Type B pancreatic cell (in vitro differentiated cells): ENCODE measurements around the gene LRRC3. TPM values are rescaled to one million over a fixed set of nuclear protein-coding genes. Genes with fewer than 3 reads are reported as not detected.
"Not testable (repeated sequence)": the region's sequence is repeated elsewhere in the genome, so short reads cannot be mapped to it uniquely, and the experiment has no call there.

Source experiments
- DNase-seq: peaks from one replicate; pipeline ENCODE4 v3.0.0; 2021; ENCODE audit warnings: mixed read lengths; ENCODE audit not compliant: unreplicated experiment; ENCODE audit errors: extremely low spot score
- H3K27ac Mint-ChIP-seq: 2 replicates; pipeline ENCODE4 v1.8.0; 2021; ENCODE audit warnings: mild to moderate bottlenecking, mixed read lengths
- H3K27me3 Mint-ChIP-seq: 2 replicates; pipeline ENCODE4 v1.8.0; 2021; ENCODE audit warnings: mixed read lengths
- H3K36me3 Mint-ChIP-seq: 2 replicates; pipeline ENCODE4 v1.8.0; 2021; ENCODE audit warnings: mixed read lengths
- H3K4me1 Mint-ChIP-seq: one replicate; pipeline ENCODE4 v1.8.0; 2021; ENCODE audit warnings: mixed read lengths; ENCODE audit not compliant: unreplicated experiment
- H3K4me3 Mint-ChIP-seq: 2 replicates; pipeline ENCODE4 v1.8.0; 2021; ENCODE audit warnings: mild to moderate bottlenecking, mixed read lengths
- H3K9me3 Mint-ChIP-seq: 2 replicates; pipeline ENCODE4 v1.8.0; 2021; ENCODE audit warnings: mixed read lengths
- total RNA-seq: library from RNA; stranded (reverse); gene quantifications from 2 replicates; pipeline ENCODE4 v1.2.1, GENCODE V29; 2021; ENCODE audit warnings: low replicate concordance
- TF ChIP-seq, protein P1 (sequence below): fragments of 200-600 bp; sonication (generic); conservative IDR thresholded peaks from 2 replicates; pipeline ENCODE4 v1.5.0; 2021; ENCODE audit warnings: antibody characterized with exemption, mild to moderate bottlenecking

The LRRC3 gene
- total RNA-seq, 1 donor from 2014 or later, result 8.7 TPM

DNA sequence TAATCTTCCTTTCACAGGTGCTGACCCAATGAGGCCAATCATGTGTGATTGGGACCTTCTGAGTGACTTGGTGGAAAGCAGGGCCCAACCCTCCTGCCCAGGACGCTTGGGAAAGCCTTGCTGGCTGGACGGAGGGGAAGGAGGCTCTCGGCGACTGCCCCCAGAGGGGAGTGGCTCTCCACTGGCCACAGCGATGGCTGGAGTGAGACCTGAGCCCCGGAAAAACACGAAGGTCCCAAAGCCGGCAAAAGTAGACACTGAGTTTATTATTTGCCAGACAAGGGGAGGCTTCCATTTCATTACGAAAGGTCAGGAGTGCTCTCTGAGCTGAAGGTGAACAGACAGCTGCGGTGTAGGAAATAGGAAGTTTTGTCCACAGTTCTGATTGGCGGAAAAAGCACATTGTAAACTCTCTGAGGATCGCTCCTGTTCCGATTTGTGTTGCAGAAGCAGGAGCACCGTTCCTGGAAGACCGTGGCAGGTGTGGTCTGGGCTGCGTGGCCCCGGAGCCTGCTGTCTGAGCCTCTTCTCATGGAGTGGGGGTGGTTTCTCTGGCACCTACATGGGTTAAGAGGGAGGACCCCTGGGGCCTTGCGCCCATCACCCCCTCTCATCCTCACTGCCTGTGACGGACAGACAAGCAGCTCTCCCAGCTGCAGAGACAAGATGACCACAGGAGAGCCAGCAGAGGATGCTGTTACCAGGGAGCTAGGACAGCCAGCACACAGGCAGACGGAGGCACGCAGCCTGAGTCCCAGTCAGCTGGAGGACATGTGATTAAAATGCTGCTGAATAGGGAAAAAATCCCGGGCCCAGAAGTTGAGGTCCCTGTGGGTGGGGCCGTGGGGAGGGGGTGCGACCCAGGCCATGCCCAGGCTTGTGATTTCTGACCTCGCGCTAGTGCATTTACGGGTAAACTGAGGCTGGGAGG is 43.2 kb downstream of the LRRC3 start:
- H3K4me1 Mint-ChIP-seq, result peaks cover 10% of the 10 kb centered on the region
- DNase-seq, result no peak
- no peak overlapping the region for H3K4me3 Mint-ChIP-seq
- H3K27me3 Mint-ChIP-seq, result no peaks in the 10 kb centered on the region
- H3K9me3 Mint-ChIP-seq, result no peaks in the 10 kb centered on the region
- peak overlapping the region; percentile 1 for H3K27ac Mint-ChIP-seq
- peaks cover 4% of the 10 kb centered on the region for H3K36me3 Mint-ChIP-seq
- TF ChIP-seq, protein P1, sequence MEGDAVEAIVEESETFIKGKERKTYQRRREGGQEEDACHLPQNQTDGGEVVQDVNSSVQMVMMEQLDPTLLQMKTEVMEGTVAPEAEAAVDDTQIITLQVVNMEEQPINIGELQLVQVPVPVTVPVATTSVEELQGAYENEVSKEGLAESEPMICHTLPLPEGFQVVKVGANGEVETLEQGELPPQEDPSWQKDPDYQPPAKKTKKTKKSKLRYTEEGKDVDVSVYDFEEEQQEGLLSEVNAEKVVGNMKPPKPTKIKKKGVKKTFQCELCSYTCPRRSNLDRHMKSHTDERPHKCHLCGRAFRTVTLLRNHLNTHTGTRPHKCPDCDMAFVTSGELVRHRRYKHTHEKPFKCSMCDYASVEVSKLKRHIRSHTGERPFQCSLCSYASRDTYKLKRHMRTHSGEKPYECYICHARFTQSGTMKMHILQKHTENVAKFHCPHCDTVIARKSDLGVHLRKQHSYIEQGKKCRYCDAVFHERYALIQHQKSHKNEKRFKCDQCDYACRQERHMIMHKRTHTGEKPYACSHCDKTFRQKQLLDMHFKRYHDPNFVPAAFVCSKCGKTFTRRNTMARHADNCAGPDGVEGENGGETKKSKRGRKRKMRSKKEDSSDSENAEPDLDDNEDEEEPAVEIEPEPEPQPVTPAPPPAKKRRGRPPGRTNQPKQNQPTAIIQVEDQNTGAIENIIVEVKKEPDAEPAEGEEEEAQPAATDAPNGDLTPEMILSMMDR, result no peak

DNA sequence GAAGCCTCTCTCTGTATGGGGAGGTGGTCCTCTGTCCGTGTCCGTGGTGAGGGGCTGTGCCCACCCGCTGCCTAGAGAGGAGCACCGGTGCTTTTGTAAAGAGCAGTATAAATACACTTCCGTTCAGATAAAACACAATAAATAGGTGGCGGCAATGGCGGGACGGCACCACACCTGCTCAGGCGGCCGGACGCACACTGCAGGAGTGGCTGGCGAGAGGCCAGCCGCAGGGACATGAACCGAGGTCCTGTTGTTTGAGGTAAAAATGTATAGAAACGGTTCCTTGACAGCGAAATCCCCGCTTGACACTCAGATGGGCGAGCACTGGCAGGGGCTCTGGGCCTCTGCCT is 43.9 kb downstream of the LRRC3 start:
- peaks cover 4% of the 10 kb centered on the region for H3K36me3 Mint-ChIP-seq
- H3K27me3 Mint-ChIP-seq, result no peaks in the 10 kb centered on the region
- TF ChIP-seq, protein P1, result no peak
- H3K4me1 Mint-ChIP-seq, result peaks cover 10% of the 10 kb centered on the region
- no peak for DNase-seq
- no peak overlapping the region for H3K4me3 Mint-ChIP-seq
- H3K9me3 Mint-ChIP-seq, result no peaks in the 10 kb centered on the region
- no peak overlapping the region for H3K27ac Mint-ChIP-seq

DNA sequence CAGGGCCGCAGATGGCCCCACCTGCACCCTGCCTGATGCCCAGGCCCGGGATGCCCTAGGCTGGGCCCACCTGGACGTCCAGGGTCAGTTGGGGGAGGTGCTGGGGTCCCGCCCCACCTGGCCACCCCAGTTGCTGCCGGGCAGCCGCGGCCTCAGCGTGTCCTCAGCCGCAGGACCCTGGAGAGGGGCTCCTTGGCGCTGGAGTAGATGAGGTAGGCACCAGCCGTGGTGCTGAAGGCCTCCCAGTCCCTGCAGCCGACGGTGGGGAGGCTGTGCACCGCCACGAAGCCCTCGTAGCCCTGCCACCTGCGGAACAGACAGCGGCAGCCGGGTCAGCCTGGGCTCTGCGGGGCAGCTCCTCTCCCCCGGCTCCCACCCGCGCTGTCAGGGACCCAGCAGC is 44.3 kb downstream of the LRRC3 start:
- no peaks in the 10 kb centered on the region for H3K27me3 Mint-ChIP-seq
- no peak for DNase-seq
- peaks cover 10% of the 10 kb centered on the region for H3K4me1 Mint-ChIP-seq
- H3K4me3 Mint-ChIP-seq, result no peak overlapping the region
- no peak overlapping the region for H3K27ac Mint-ChIP-seq
- H3K36me3 Mint-ChIP-seq, result peaks cover 4% of the 10 kb centered on the region
- TF ChIP-seq, protein P1, result no peak
- no peaks in the 10 kb centered on the region for H3K9me3 Mint-ChIP-seq

DNA sequence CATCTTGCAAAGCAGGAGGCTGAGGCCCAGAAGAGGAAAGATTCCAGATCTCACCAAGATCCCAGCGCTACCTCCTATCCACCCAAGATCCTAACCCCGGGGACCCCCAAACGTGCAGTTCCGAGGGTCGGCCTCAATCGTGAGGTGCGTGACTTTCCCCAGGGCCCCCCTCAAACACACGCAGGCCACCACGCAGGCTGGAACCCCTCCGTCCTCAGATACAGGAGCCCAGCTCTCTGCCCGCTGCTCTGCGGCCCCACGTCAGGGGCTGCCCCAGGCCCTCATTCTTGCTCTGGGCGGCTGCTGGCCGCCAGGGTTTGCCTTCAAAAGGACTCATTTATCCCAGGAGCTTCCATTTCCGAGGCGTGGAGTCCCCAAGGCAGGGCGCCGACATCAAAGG is 44.8 kb downstream of the LRRC3 start:
- TF ChIP-seq, protein P1, result no peak
- Mint-ChIP-seq H3K27me3 (no peaks in the 10 kb centered on the region), H3K4me3 (no peak overlapping the region), H3K9me3 (no peaks in the 10 kb centered on the region), H3K4me1 (peaks cover 10% of the 10 kb centered on the region), H3K36me3 (peaks cover 4% of the 10 kb centered on the region), H3K27ac (no peak overlapping the region)
- DNase-seq, result no peak

DNA sequence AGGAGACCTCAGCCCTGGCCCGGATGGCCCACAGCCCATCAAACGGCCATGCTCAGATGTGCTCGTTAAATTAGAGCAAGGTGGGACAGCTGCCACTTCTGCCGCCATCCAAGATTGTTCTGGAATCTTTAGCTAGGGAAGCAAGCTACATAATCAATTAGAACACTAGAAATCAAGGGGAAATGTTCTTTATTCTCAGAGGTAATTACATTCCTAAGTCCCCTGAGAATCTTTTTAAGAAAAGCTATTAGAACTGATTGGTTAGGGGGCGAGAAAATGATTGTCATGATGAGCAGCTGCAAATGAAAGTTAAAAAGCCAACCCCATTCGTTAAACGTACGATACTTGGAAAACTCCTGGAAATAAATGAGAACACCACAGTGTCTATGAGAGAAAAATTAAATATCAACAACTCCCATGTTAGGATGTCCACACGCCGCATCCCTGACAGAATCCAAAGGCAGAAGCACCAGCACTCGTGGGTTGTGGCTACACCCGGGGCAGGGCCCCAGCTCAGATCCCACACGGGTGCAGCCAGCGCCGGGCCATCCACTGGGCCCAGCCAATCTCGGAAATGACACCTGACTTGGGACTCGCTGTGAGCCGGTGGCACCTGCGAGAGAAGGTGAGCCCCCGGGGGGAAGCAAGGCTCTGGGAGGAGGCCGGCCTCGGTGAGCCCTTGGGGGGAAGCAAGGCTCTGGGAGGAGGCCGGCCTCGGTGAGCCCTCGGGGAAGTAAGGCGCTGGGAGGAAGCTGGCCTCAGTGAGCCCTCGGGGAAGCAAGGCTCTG is 47.1 kb downstream of the LRRC3 start:
- TF ChIP-seq, protein P1, result no peak
- no peaks in the 10 kb centered on the region for H3K9me3 Mint-ChIP-seq
- H3K27me3 Mint-ChIP-seq, result no peaks in the 10 kb centered on the region
- peaks cover 17% of the 10 kb centered on the region for H3K4me1 Mint-ChIP-seq
- no peak overlapping the region for H3K4me3 Mint-ChIP-seq
- DNase-seq, result no peak
- peak overlapping the region; percentile 53 for H3K27ac Mint-ChIP-seq
- no peaks in the 10 kb centered on the region for H3K36me3 Mint-ChIP-seq

DNA sequence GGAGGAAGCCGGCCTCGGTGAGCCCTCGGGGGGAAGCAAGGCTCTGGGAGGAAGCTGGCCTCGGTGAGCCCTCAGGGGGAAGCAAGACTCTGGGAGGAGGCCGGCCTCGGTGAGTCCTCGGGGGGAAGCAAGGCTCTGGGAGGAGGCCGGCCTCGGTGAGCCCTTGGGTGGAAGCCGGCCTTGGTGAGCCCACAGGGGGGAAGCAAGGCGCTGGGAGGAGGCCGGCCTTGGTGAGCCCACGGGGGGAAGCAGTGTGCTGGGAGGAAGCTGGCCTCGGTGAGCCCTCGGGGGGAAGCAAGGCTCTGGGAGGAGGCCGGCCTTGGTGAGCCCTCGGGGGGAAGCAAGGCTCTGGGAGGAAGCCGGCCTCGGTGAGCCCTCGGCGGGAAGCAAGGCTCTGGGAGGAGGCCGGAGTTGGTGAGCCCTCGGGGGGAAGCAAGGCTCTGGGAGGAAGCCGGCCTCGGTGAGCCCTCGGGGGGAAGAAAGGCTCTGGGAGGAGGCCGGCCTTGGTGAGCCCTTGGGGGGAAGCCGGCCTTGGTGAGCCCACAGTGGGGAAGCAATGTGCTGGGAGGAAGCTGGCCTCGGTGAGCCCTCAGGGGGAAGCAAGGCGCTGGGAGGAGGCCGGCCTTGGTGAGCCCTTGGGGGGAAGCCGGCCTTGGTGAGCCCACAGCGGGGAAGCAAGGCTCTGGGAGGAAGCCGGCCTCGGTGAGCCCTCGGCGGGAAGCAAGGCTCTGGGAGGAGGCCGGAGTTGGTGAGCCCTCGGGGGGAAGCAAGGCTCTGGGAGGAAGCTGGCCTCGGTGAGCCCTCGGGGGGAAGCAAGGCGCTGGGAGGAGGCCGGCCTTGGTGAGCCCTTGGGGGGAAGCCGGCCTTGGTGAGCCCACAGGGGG is 47.9 kb downstream of the LRRC3 start:
- not testable (repeated sequence) for H3K4me1 Mint-ChIP-seq, H3K36me3 Mint-ChIP-seq, H3K27me3 Mint-ChIP-seq, DNase-seq, H3K27ac Mint-ChIP-seq, H3K4me3 Mint-ChIP-seq, H3K9me3 Mint-ChIP-seq
